ENCODE measurements around the gene RAB19. TPM values are rescaled to one million over a fixed set of nuclear protein-coding genes. Genes with fewer than 3 reads are reported as not detected.
A peak's percentile ranks its signal among the peaks of the same experiment; 100 is the strongest.

RAB19 gene
- total and polyA plus RNA-seq, 3 experiments from 2014 or later, result 2.0 to 10.4 (median 7.5) TPM

- H3K4me3 ChIP-seq (ENCODE audit: low read length), result no peak overlapping the region
- H3K9me3 Mint-ChIP-seq, result no peaks in the 10 kb centered on the region
- peak overlapping the region in 5 of 7 donors; percentile 80 to 86 (median 83) for H3K4me3 Mint-ChIP-seq
Measured at GRCh38 chr7:140375323-140375722, 28.5 kb upstream of the RAB19 start.

GRCh38 chr7:140375892-140376730, 27.7 kb upstream of the RAB19 start:
- H3K4me3 Mint-ChIP-seq, result peak overlapping the region; percentile 70 to 86 (median 83)
- no peaks in the 10 kb centered on the region for H3K9me3 ChIP-seq (ENCODE audit: low read length)
- peaks cover 0 to 40% (median 10%) of the 10 kb centered on the region in 3 donors for H3K36me3 Mint-ChIP-seq
- peak overlapping the region; percentile 14 for H3K4me3 ChIP-seq (ENCODE audit: low read length)
- DNase-seq, result peak in 2 of 5 donors; percentile 17 to 53
- CTCF ChIA-PET, result interaction anchor here (1.6 kb wide), 1 partner anchor 9 kb away, joined by 3 read pairs; no protein-coding TSS in a partner anchor
- peak overlapping the region; percentile 17 for H3K27ac ChIP-seq (ENCODE audit: low read depth, low read length)
- H3K27me3 Mint-ChIP-seq, result no peaks in the 10 kb centered on the region
- H3K4me1 ChIP-seq (ENCODE audit: insufficient read depth, low read length), result peaks cover 13% of the 10 kb centered on the region
- POLR2A ChIA-PET, result interaction anchor here (2.4 kb wide), 1 partner anchor 22 kb away, joined by 7 read pairs; the partner anchor contains the start of gene SLC37A3
- no peaks in the 10 kb centered on the region for H3K36me3 ChIP-seq (ENCODE audit: insufficient read depth, low read length)
- H3K27ac Mint-ChIP-seq, result peak overlapping the region; percentile 85 to 98 (median 94)
- H3K4me1 Mint-ChIP-seq, result peaks cover 12 to 15% (median 13%) of the 10 kb centered on the region in 3 donors
- no peaks in the 10 kb centered on the region for H3K9me3 Mint-ChIP-seq
- no peaks in the 10 kb centered on the region for H3K27me3 ChIP-seq (ENCODE audit: insufficient read depth, low read length, poor library complexity, severe bottlenecking)

More at GRCh38 chr7:140375323-140375722, 28.5 kb upstream of the RAB19 start:
- Histone ChIP-seq H3K4me1 (ENCODE audit: insufficient read depth, low read length) (peaks cover 13% of the 10 kb centered on the region), H3K9me3 (ENCODE audit: low read length) (no peaks in the 10 kb centered on the region), H3K36me3 (ENCODE audit: insufficient read depth, low read length) (no peaks in the 10 kb centered on the region), H3K27me3 (ENCODE audit: insufficient read depth, low read length, poor library complexity, severe bottlenecking) (no peaks in the 10 kb centered on the region), H3K27ac (ENCODE audit: low read depth, low read length) (no peak overlapping the region)
- no peak for DNase-seq
- POLR2A ChIA-PET, result interaction anchor here (2.4 kb wide), 1 partner anchor 23 kb away, joined by 7 read pairs; the partner anchor contains the start of gene SLC37A3
- Mint-ChIP-seq H3K27ac (peak overlapping the region; percentile 85 to 98 (median 94)), H3K27me3 (no peaks in the 10 kb centered on the region), H3K4me1 (peaks cover 12 to 15% (median 13%) of the 10 kb centered on the region in 3 donors), H3K36me3 (peaks cover 0 to 42% (median 10%) of the 10 kb centered on the region in 3 donors)
- CTCF ChIA-PET, result interaction anchor here (1.6 kb wide), 1 partner anchor 10 kb away, joined by 3 read pairs; no protein-coding TSS in a partner anchor

GRCh38 chr7:140383954-140384713, 19.7 kb upstream of the RAB19 start:
- no peak overlapping the region for H3K4me3 Mint-ChIP-seq
- no peak for DNase-seq
- Histone ChIP-seq H3K27me3 (ENCODE audit: insufficient read depth, low read length, poor library complexity, severe bottlenecking) (no peaks in the 10 kb centered on the region), H3K36me3 (ENCODE audit: insufficient read depth, low read length) (peaks cover 5% of the 10 kb centered on the region), H3K27ac (ENCODE audit: low read depth, low read length) (no peak overlapping the region), H3K4me3 (ENCODE audit: low read length) (no peak overlapping the region), H3K9me3 (ENCODE audit: low read length) (no peaks in the 10 kb centered on the region), H3K4me1 (ENCODE audit: insufficient read depth, low read length) (no peaks in the 10 kb centered on the region)
- ChIA-PET POLR2A (interaction anchor here (0.6 kb wide), 1 partner anchor 14 kb away, joined by 15 read pairs; the partner anchor contains the start of gene SLC37A3), CTCF (no interaction called here)
- peaks cover 5 to 12% (median 10%) of the 10 kb centered on the region in 3 donors for H3K4me1 Mint-ChIP-seq
- no peaks in the 10 kb centered on the region for H3K27me3 Mint-ChIP-seq
- no peaks in the 10 kb centered on the region for H3K9me3 Mint-ChIP-seq
- H3K27ac Mint-ChIP-seq, result peak overlapping the region in 2 of 8 donors; percentile 26 to 61
- peaks cover 0 to 26% (median 7%) of the 10 kb centered on the region in 3 donors for H3K36me3 Mint-ChIP-seq

GRCh38 chr7:140384894-140385545, 18.8 kb upstream of the RAB19 start:
- Mint-ChIP-seq H3K4me1 (peaks cover 5 to 18% (median 10%) of the 10 kb centered on the region in 3 donors), H3K36me3 (peaks cover 0 to 18% (median 8%) of the 10 kb centered on the region in 3 donors), H3K27ac (peak overlapping the region in 2 of 8 donors; percentile 24 to 61), H3K27me3 (no peaks in the 10 kb centered on the region), H3K9me3 (no peaks in the 10 kb centered on the region), H3K4me3 (no peak overlapping the region)
- no peak overlapping the region for H3K27ac ChIP-seq (ENCODE audit: low read depth, low read length)
- peaks cover 2% of the 10 kb centered on the region for H3K4me1 ChIP-seq (ENCODE audit: insufficient read depth, low read length)
- ChIA-PET POLR2A (interaction anchor here (0.6 kb wide), 2 partner anchors 13 to 1227 kb away, joined by 3 to 15 read pairs; partner anchors contain the start of gene SLC37A3), CTCF (interaction anchor here (0.7 to 1.1 kb wide), 2 partner anchors 9 to 13 kb away, joined by 3 read pairs; no protein-coding TSS in a partner anchor)
- peaks cover 5% of the 10 kb centered on the region for H3K36me3 ChIP-seq (ENCODE audit: insufficient read depth, low read length)
- H3K27me3 ChIP-seq (ENCODE audit: insufficient read depth, low read length, poor library complexity, severe bottlenecking), result no peaks in the 10 kb centered on the region
- DNase-seq, result no peak
- H3K4me3 ChIP-seq (ENCODE audit: low read length), result no peak overlapping the region
- H3K9me3 ChIP-seq (ENCODE audit: low read length), result no peaks in the 10 kb centered on the region

GRCh38 chr7:140389445-140389844, 14.4 kb upstream of the RAB19 start:
- POLR2A ChIA-PET, result interaction anchor here (1.2 kb wide), 1 partner anchor 16 kb away, joined by 3 read pairs; no protein-coding TSS in a partner anchor
- Mint-ChIP-seq H3K4me1 (peaks cover 5 to 15% (median 10%) of the 10 kb centered on the region in 3 donors), H3K27me3 (no peaks in the 10 kb centered on the region), H3K27ac (peak overlapping the region in 2 of 8 donors; percentile 37 to 83), H3K36me3 (peaks cover 0 to 6% (median 4%) of the 10 kb centered on the region in 3 donors), H3K4me3 (no peak overlapping the region), H3K9me3 (no peaks in the 10 kb centered on the region)
- no peaks in the 10 kb centered on the region for H3K27me3 ChIP-seq (ENCODE audit: insufficient read depth, low read length, poor library complexity, severe bottlenecking)
- no peaks in the 10 kb centered on the region for H3K36me3 ChIP-seq (ENCODE audit: insufficient read depth, low read length)
- no peak for DNase-seq
- H3K9me3 ChIP-seq (ENCODE audit: low read length), result no peaks in the 10 kb centered on the region
- no peak overlapping the region for H3K4me3 ChIP-seq (ENCODE audit: low read length)
- CTCF ChIA-PET, result no interaction called here
- no peak overlapping the region for H3K27ac ChIP-seq (ENCODE audit: low read depth, low read length)
- peaks cover 26% of the 10 kb centered on the region for H3K4me1 ChIP-seq (ENCODE audit: insufficient read depth, low read length)

- CTCF ChIA-PET, result no interaction called here
Measured at GRCh38 chr7:140390034-140390433, 13.8 kb upstream of the RAB19 start.

GRCh38 chr7:140390466-140391190, 13.2 kb upstream of the RAB19 start:
- no peaks in the 10 kb centered on the region for H3K9me3 ChIP-seq (ENCODE audit: low read length)
- Mint-ChIP-seq H3K27ac (no peak overlapping the region), H3K4me1 (peaks cover under 1 to 9% (median 1%) of the 10 kb centered on the region in 3 donors), H3K36me3 (peaks cover 0 to 3% (median 1%) of the 10 kb centered on the region in 3 donors), H3K9me3 (no peaks in the 10 kb centered on the region), H3K4me3 (no peak overlapping the region), H3K27me3 (no peaks in the 10 kb centered on the region)
- H3K27me3 ChIP-seq (ENCODE audit: insufficient read depth, low read length, poor library complexity, severe bottlenecking), result no peaks in the 10 kb centered on the region
- H3K36me3 ChIP-seq (ENCODE audit: insufficient read depth, low read length), result no peaks in the 10 kb centered on the region
- peaks cover 26% of the 10 kb centered on the region for H3K4me1 ChIP-seq (ENCODE audit: insufficient read depth, low read length)
- no peak overlapping the region for H3K27ac ChIP-seq (ENCODE audit: low read depth, low read length)
- POLR2A ChIA-PET, result no interaction called here
- H3K4me3 ChIP-seq (ENCODE audit: low read length), result no peak overlapping the region
- CTCF ChIA-PET, result no interaction called here
- no peak for DNase-seq

More at GRCh38 chr7:140390034-140390433, 13.8 kb upstream of the RAB19 start:
- Histone ChIP-seq H3K27me3 (ENCODE audit: insufficient read depth, low read length, poor library complexity, severe bottlenecking) (no peaks in the 10 kb centered on the region), H3K36me3 (ENCODE audit: insufficient read depth, low read length) (no peaks in the 10 kb centered on the region), H3K4me3 (ENCODE audit: low read length) (no peak overlapping the region), H3K4me1 (ENCODE audit: insufficient read depth, low read length) (peaks cover 26% of the 10 kb centered on the region), H3K27ac (ENCODE audit: low read depth, low read length) (no peak overlapping the region), H3K9me3 (ENCODE audit: low read length) (no peaks in the 10 kb centered on the region)
- Mint-ChIP-seq H3K36me3 (peaks cover 0 to 6% (median 4%) of the 10 kb centered on the region in 3 donors), H3K9me3 (no peaks in the 10 kb centered on the region), H3K4me3 (no peak overlapping the region), H3K27ac (no peak overlapping the region), H3K27me3 (no peaks in the 10 kb centered on the region), H3K4me1 (peaks cover 0 to 13% (median 6%) of the 10 kb centered on the region in 3 donors)
- DNase-seq, result no peak
- POLR2A ChIA-PET, result no interaction called here
